ENCODE data around the gene LTF.

Gene LTF

GRCh38 chr3:46491089-46492070 lies 26.7 kb upstream of the LTF start:
- no peak for DNase-seq (ENCODE audit: low read depth in 2 of 2)

- DNase-seq (ENCODE audit: low read depth in 2 of 2): no peak
Measured at GRCh38 chr3:46490338-46491084, 25.8 kb upstream of the LTF start.

- no peak for DNase-seq (ENCODE audit: low read depth in 2 of 2)
Measured at GRCh38 chr3:46489875-46490274, 25.2 kb upstream of the LTF start.

- no peak for DNase-seq (ENCODE audit: low read depth in 2 of 2)
Measured at GRCh38 chr3:46489381-46489780, 24.7 kb upstream of the LTF start.

GRCh38 chr3:46488735-46489361 lies 24.1 kb upstream of the LTF start:
- peak; percentile 85 to 89 for DNase-seq (ENCODE audit: low read depth in 2 of 2)

GRCh38 chr3:46485779-46486175 lies 21.1 kb upstream of the LTF start:
- no peak for DNase-seq (ENCODE audit: low read depth in 2 of 2)

GRCh38 chr3:46484911-46485778 lies 20.4 kb upstream of the LTF start:
- DNase-seq (ENCODE audit: low read depth in 2 of 2): no peak

- no peak for DNase-seq (ENCODE audit: low read depth in 2 of 2)
Measured at GRCh38 chr3:46484388-46484787, 19.7 kb upstream of the LTF start.

- DNase-seq (ENCODE audit: low read depth in 2 of 2): no peak
Measured at GRCh38 chr3:46483825-46484224, 19.1 kb upstream of the LTF start.

- no peak for DNase-seq (ENCODE audit: low read depth in 2 of 2)
Measured at GRCh38 chr3:46482632-46483350, 18.1 kb upstream of the LTF start.

- no peak for DNase-seq (ENCODE audit: low read depth in 2 of 2)
Measured at GRCh38 chr3:46481636-46482035, 16.9 kb upstream of the LTF start.

GRCh38 chr3:46480491-46481195 lies 15.9 kb upstream of the LTF start:
- DNase-seq (ENCODE audit: low read depth in 2 of 2): no peak

- no peak for DNase-seq (ENCODE audit: low read depth in 2 of 2)
Measured at GRCh38 chr3:46479696-46480095, 15.0 kb upstream of the LTF start.

- no peak for DNase-seq (ENCODE audit: low read depth in 2 of 2)
Measured at GRCh38 chr3:46479021-46479420, 14.3 kb upstream of the LTF start.

- no peak for DNase-seq (ENCODE audit: low read depth in 2 of 2)
Measured at GRCh38 chr3:46478341-46478740, 13.6 kb upstream of the LTF start.

- DNase-seq (ENCODE audit: low read depth in 2 of 2): no peak
Measured at GRCh38 chr3:46477756-46478155, 13.1 kb upstream of the LTF start.

GRCh38 chr3:46477145-46477544 lies 12.4 kb upstream of the LTF start:
- no peak for DNase-seq (ENCODE audit: low read depth in 2 of 2)

GRCh38 chr3:46472736-46473135 lies 8.0 kb upstream of the LTF start:
- DNase-seq (ENCODE audit: low read depth in 2 of 2): no peak

- no peak for DNase-seq (ENCODE audit: low read depth in 2 of 2)
Measured at GRCh38 chr3:46471371-46471914, 6.7 kb upstream of the LTF start.

- no peak for DNase-seq (ENCODE audit: low read depth in 2 of 2)
Measured at GRCh38 chr3:46470831-46471230, 6.1 kb upstream of the LTF start.

All from stimulated activated CD4-positive, alpha-beta T cell treated with anti-CD3 and anti-CD28 coated beads, Interleukin-1b, Interleukin-23, amount 100 ng/mL, for 1 hour (primary cell).